Osteocyte (in vitro differentiated cells): Measurements from ENCODE around the gene ETNK2. TPM values are rescaled to one million over a fixed set of nuclear protein-coding genes. Genes with fewer than 3 reads are reported as not detected.

ENCODE experiments used
- DNase-seq: peaks from one replicate; pipeline ENCODE4 v3.0.0; 2021; ENCODE audit warnings: mixed read lengths; ENCODE audit not compliant: unreplicated experiment; ENCODE audit errors: extremely low spot score
- H3K27ac Mint-ChIP-seq: one replicate; pipeline ENCODE4 v1.8.0; 2021; ENCODE audit warnings: mild to moderate bottlenecking, mixed read lengths; ENCODE audit not compliant: unreplicated experiment
- H3K27me3 Mint-ChIP-seq: one replicate; pipeline ENCODE4 v1.8.0; 2021; ENCODE audit warnings: mixed read lengths; ENCODE audit not compliant: unreplicated experiment
- H3K36me3 Mint-ChIP-seq: one replicate; pipeline ENCODE4 v1.8.0; 2021; ENCODE audit warnings: mixed read lengths; ENCODE audit not compliant: unreplicated experiment
- H3K4me1 Mint-ChIP-seq: one replicate; pipeline ENCODE4 v1.8.0; 2021; ENCODE audit warnings: mixed read lengths; ENCODE audit not compliant: unreplicated experiment
- H3K4me3 Mint-ChIP-seq: one replicate; pipeline ENCODE4 v1.8.0; 2021; ENCODE audit warnings: mild to moderate bottlenecking, moderate library complexity, mixed read lengths; ENCODE audit not compliant: unreplicated experiment
- H3K9me3 Mint-ChIP-seq: one replicate; pipeline ENCODE4 v1.8.0; 2021; ENCODE audit warnings: mixed read lengths; ENCODE audit not compliant: unreplicated experiment
- CTCF ChIP-seq: fragments of 200-600 bp; sonication (generic); IDR thresholded peaks from 2 replicates; pipeline ENCODE4 v1.5.0; 2021; ENCODE audit warnings: antibody characterized with exemption, mild to moderate bottlenecking, moderate library complexity
- total RNA-seq: library from RNA; stranded (reverse); gene quantifications from 2 replicates; pipeline ENCODE4 v1.2.1, GENCODE V29; 2021

Gene ETNK2
- total RNA-seq, 1 donor from 2014 or later, result 15.4 TPM

GRCh38 chr1:204167730-204168129 is 15.9 kb upstream of the ETNK2 start:
- Mint-ChIP-seq H3K4me1 (no peaks in the 10 kb centered on the region), H3K9me3 (peaks cover 13% of the 10 kb centered on the region), H3K36me3 (no peaks in the 10 kb centered on the region), H3K27me3 (peaks cover 22% of the 10 kb centered on the region), H3K27ac (no peak overlapping the region), H3K4me3 (no peak overlapping the region)
- no peak for TF ChIP-seq CTCF
- no peak for DNase-seq

GRCh38 chr1:204166219-204166618 is 14.4 kb upstream of the ETNK2 start, which contains the start of gene REN:
TSS of gene REN (minus strand) at chr1:204166337. CDS start at chr1:204166293, 44 bp downstream.
- Mint-ChIP-seq H3K27me3 (peaks cover 27% of the 10 kb centered on the region), H3K4me3 (no peak within 1 kb of the TSS), H3K9me3 (peaks cover 13% of the 10 kb centered on the region), H3K4me1 (no peaks in the 10 kb centered on the region), H3K36me3 (no peaks in the 10 kb centered on the region), H3K27ac (no peak within 1 kb of the TSS)
- DNase-seq, result no peak
- TF ChIP-seq CTCF, result no peak

- peak; percentile 94 for DNase-seq
- Mint-ChIP-seq H3K4me1 (no peaks in the 10 kb centered on the region), H3K36me3 (no peaks in the 10 kb centered on the region), H3K9me3 (no peaks in the 10 kb centered on the region), H3K27ac (no peak overlapping the region), H3K4me3 (no peak overlapping the region), H3K27me3 (peaks cover 30% of the 10 kb centered on the region)
- peak; percentile 99 for TF ChIP-seq CTCF
Measured at GRCh38 chr1:204162494-204163074, 10.7 kb upstream of the ETNK2 start.

- Mint-ChIP-seq H3K4me1 (no peaks in the 10 kb centered on the region), H3K9me3 (no peaks in the 10 kb centered on the region), H3K27me3 (peaks cover 27% of the 10 kb centered on the region), H3K27ac (no peak overlapping the region), H3K4me3 (no peak overlapping the region), H3K36me3 (no peaks in the 10 kb centered on the region)
- DNase-seq, result no peak
- TF ChIP-seq CTCF, result no peak
Measured at GRCh38 chr1:204161609-204162493, 10.0 kb upstream of the ETNK2 start.

- H3K4me1 Mint-ChIP-seq, result no peaks in the 10 kb centered on the region
- peaks cover 22% of the 10 kb centered on the region for H3K27me3 Mint-ChIP-seq
- H3K36me3 Mint-ChIP-seq, result no peaks in the 10 kb centered on the region
- no peak overlapping the region for H3K4me3 Mint-ChIP-seq
- no peak for DNase-seq
- H3K27ac Mint-ChIP-seq, result no peak overlapping the region
- H3K9me3 Mint-ChIP-seq, result no peaks in the 10 kb centered on the region
- TF ChIP-seq CTCF, result no peak
Measured at GRCh38 chr1:204157962-204158361, 6.1 kb upstream of the ETNK2 start.
